Right renal pelvis (tissue), 4 donors: ENCODE results near the gene NUB1. TPM values are rescaled to one million over a fixed set of nuclear protein-coding genes. Genes with fewer than 3 reads are reported as not detected.
"Not testable (repeated sequence)": the region's sequence is repeated elsewhere in the genome, so short reads cannot be mapped to it uniquely, and the experiment has no call there.

Experiments
- DNase-seq, 4 donors: peaks; one replicate each; pipeline ENCODE4 v3.0.0-alpha.2; 2013; ENCODE audit warnings: low read depth in 4 of 4, low spot score in 3 of 4, missing footprints in 1 of 4
- polyA plus RNA-seq, 4 donors: library from polyadenylated mRNA; unstranded; fragments of 120-200 nt; gene quantifications; one replicate each; pipeline ENCODE4 v1.2.1, GENCODE V29; 2013; ENCODE audit not compliant: insufficient read length in 4 of 4

The NUB1 gene
- 10 to 100 TPM; 70.4 to 94.1 (median 91.9) TPM for polyA plus RNA-seq

- peak; percentile 64 to 81 (median 66) for DNase-seq
Observed at GRCh38 chr7:151341357-151342101, at the start of gene NUB1. Gene NUB1, plus strand, starts transcription at chr7:151341812. Its CDS starts 3,538 bp downstream, at chr7:151345350.

DNA sequence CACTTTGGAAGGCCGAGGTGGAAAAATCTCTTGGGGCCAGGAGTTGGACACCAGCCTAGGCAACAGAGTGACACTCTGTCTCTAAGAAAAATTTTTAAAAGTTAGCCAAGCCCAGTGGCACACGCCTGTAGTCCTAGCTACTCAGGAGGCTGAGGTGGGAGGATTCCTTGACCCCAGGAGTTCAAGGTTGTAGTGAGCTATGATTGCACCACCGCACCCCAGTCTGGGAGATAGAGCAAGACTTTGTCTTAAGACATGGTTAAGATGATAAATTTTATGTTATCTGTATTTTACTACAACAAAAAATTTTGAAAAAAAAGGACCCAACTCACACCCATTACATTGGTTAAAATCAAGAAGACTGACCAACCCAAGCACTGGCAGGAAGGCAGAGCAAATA lies 48.8 kb upstream of the NUB1 start:
- DNase-seq: no peak

DNA sequence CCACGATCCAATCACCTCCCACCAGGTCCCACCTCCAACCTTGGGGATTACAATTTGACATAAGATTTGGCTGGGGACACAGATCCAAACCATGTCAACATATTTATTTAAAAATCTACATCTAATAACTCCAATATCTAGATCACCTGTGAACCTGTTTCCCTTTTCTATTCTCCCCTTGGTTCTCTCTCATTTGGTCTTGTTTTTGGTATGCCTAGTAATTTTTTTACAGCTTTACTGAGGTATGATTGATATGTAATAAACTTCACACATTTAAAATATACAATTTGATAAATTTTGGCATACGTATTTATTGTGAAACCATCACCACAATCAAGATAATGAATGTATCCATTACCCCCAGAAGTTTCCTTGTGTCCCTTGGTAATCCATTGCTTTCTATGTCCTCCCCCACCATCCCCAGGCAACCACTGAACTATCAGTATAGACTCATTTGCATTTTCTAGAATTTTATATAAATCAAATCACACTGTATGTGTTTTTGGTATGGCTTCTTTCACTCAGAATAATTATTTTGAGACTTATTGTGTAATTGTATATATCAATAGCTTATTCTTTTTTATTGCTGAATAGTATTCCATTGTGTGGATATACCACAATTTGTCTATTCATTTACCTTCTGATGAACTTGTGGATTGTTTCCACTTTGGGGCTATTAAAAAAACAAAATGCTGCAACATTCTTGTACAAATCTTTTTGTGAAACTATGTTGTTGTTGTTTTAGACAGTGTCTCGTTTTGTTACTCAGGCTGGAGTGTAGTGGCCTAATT lies 45.2 kb upstream of the NUB1 start:
- DNase-seq: no peak

DNA sequence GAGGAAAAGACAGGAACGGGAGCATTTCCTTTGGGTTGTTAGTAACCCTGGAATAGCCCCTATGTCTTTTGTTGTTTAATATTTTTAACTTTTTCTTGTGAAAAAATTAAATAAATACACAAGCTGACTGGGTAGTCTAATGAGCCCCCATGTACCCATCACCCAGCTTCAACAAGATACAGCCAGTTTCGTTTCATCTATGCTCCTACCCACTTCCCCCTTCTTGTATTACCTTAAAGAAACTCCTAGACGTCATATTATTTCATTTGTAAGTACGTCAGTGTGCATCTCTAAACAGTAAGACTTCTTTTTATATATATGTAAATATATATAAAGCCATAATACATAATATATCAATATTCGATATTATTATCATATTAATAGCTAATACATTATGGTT lies 42.8 kb upstream of the NUB1 start:
- no peak for DNase-seq

DNA sequence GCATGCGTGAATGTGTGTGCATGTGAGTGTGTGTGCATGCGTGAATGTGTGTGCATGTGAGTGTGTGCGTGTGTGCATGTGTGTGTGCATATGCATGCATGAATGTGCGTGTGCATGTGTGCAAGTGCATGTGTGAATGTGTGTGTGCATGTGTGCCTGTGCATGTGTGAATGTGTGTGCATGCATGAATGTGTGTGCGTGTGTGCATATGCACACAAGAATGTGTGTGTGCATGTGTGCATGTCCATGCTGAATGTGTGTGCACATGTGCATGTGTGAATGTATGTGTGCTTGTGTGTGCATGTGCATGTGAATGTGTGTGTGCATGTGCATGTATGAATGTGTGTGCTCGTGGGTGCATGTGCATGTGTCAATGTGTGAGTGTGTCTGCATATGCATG lies 42.1 kb upstream of the NUB1 start:
- DNase-seq: no peak

- no peak for DNase-seq
Observed at GRCh38 chr7:151299940-151300645, 41.5 kb upstream of the NUB1 start.

DNA sequence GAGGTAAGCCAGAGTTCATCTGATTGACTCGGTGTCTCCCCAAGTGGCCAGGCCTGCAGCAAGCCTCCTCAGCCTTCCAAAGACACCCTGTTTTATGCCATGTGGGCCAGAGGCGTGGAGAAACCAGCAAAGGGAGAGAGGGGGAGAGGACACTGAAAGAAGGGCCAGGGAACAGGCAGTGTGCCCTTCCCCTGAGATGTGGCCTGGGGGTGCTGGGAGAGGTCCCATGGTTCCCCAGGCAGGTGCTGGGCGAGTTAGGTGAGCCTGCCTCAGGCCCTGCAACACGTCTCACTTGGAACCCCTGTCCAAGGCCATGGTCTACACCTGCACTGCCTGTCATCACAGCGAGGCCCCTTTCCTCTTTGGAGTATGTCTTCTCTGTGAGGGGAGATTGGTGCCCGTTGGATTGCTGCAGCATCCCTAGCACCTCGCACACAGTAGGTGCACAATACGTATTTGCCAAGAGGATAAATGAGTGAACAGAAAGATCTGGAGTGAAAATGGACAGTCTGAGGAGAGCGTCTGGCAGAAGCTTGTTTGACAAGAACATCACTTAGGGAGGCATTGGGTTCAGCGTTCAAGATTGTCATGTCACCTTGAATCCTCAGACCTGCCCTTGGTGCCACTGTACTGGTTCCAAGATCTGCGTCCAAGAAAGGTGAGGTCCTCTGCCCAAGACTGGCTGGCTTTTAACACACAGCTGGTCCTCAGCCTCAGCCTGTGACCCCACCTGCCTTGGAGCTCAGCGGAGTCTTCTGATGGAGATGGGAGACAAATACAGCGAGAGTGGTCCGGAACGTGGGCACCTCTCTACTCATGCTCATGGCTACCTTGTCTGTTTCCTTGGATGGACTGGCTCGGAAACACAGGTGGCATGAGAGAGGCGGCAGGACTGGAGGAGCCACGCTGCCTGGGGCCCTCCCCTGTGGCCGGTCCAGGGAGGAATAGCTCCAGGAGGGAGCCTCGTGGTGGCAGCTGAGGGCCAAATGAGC lies 39.8 kb upstream of the NUB1 start:
- no peak for DNase-seq

- DNase-seq: not testable (repeated sequence)
Observed at GRCh38 chr7:151304251-151304650, 37.4 kb upstream of the NUB1 start.

GRCh38 chr7:151304856-151305255 lies 36.8 kb upstream of the NUB1 start:
- DNase-seq: peak in 2 of 4 donors; percentile 20 to 34

- DNase-seq: no peak
Observed at GRCh38 chr7:151306374-151306773, 35.2 kb upstream of the NUB1 start.

DNA sequence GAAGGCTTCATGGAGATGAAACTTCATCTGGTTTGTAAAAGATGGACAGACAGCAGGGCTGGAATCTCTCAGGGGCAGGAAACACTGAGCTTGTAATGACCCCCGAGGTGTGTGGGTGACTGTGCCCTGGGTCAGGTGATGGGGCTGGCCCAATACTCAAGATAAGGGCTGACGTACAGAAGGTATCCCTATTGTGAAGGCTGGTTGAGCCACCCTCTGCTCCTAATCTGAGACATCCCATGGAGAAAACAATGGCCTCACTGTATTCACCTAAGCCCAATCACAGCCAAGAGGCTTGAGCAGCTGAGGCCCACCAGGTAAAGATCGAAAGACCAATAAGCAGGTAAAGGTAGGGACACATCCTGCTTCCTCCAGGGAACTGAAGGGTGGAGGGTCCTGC lies 34.8 kb upstream of the NUB1 start:
- no peak for DNase-seq

GRCh38 chr7:151307536-151307935 lies 34.1 kb upstream of the NUB1 start:
- no peak for DNase-seq

GRCh38 chr7:151308256-151308655 lies 33.4 kb upstream of the NUB1 start:
- DNase-seq: no peak

GRCh38 chr7:151308791-151309190 lies 32.8 kb upstream of the NUB1 start:
- DNase-seq: no peak

- DNase-seq: no peak
Observed at GRCh38 chr7:151309311-151309710, 32.3 kb upstream of the NUB1 start.

DNA sequence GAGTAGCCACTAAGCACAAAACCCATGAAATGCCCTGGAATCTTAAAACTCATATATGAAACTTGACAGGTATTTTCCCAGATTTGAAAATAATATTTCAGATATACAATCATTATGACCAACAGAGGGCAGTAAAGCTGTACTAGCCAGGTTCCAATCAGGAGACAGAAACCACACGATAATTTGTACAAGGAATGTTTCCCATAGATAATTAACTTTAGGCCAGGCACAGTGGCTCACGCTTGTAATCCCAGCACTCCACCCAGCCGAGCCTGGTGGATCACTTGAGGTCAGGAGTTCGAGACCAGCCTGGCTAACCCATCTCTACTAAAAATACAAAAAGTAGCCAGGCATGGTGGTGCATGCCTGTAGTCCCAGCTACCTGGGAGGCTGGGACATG lies 31.0 kb upstream of the NUB1 start:
- DNase-seq: no peak

DNA sequence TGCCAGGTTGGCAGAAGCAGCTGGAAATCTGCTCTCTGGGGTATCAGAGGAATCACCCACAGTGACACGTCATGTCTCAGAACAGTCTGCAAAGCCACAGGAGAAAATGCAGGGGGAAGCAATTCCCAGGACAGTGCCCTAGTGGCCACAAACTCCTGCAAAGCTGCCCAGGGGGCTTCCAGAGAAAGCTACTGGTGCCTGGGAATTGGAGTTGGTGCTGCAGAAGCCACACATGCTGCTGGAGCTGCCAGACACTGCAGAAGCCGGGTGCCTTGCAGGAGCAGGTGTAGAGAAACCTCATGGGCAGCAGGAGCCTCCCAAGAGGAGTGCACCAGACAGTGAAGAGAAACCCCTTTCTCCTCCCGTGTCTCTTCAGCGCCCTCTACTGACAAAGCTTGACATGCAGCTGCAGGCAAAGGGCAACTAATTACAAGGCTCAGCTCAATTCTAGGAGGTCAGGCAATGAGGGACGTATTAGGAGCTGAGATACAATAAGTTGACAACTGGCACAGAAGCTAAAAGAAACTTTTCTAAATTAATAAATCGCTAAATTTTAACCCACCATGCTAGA lies 30.2 kb upstream of the NUB1 start:
- no peak for DNase-seq

- no peak for DNase-seq
Observed at GRCh38 chr7:151312356-151312755, 29.3 kb upstream of the NUB1 start.
